Measurements from ENCODE around the gene BTAF1. TPM values are rescaled to one million over a fixed set of nuclear protein-coding genes. Genes with fewer than 3 reads are reported as not detected.

Gene BTAF1
- total RNA-seq, 1 experiment from 2014 or later, result 45.2 TPM

DNA sequence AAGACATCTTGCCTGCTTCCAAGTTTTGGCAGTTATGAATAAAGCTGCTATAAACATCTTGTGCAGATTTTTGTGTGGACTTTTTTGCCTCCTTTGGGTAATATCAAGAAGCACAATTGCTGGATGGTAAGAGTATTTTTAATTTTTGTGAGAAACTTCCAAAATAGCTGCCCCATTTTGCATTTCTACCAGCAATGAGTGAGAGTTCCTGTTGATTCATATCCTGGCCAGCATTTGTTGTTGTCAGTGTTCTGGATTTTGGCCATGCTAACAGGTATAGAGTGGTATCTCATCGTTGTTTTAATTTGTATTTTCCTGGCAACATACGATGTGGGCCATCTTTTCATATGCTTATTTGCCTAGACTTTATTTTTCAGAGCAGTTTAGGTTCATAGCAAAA lies 53.9 kb downstream of the BTAF1 start:
- H3K4me1 ChIP-seq (ENCODE audit: insufficient read depth, low read length), result no peaks in the 10 kb centered on the region
- H4K20me1 ChIP-seq (ENCODE audit: control insufficient read depth, insufficient read depth, insufficient read length), result no peaks in the 10 kb centered on the region
- no peak overlapping the region for H3K27ac ChIP-seq (ENCODE audit: insufficient read length, low read depth, low read length)
- no peaks in the 10 kb centered on the region; the same call in 1 of the 2 replicates for H3K27me3 ChIP-seq (ENCODE audit: insufficient read depth, low read length)
- H3K9ac ChIP-seq (ENCODE audit: extremely low read depth, insufficient read length, low read length), result no peak overlapping the region
- H3K56ac ChIP-seq (ENCODE audit: insufficient read length, low read depth, low read length), result no peak overlapping the region
- no peaks in the 10 kb centered on the region for H3K23me2 ChIP-seq (ENCODE audit: insufficient read length, low read depth, low read length, poor library complexity, severe bottlenecking)
- no peak overlapping the region for H2BK20ac ChIP-seq (ENCODE audit: low read depth, low read length, poor library complexity, severe bottlenecking)
- H2BK15ac ChIP-seq (ENCODE audit: low read depth, low read length), result no peak overlapping the region
- H2BK120ac ChIP-seq (ENCODE audit: low read depth, low read length, poor library complexity, severe bottlenecking), result no peak overlapping the region
- H4K8ac ChIP-seq (replicated peaks; ENCODE audit: insufficient read length, low read depth, low read length), result no peak overlapping the region
- no peaks in the 10 kb centered on the region for H3K9me3 Mint-ChIP-seq
- H3K4me1 Mint-ChIP-seq, result no peaks in the 10 kb centered on the region
- H3K23ac ChIP-seq (ENCODE audit: insufficient read length, low read depth, low read length), result no peak overlapping the region
- no peak overlapping the region for H3K4ac ChIP-seq (ENCODE audit: low read depth, low read length)
- no peaks in the 10 kb centered on the region for H3K27me3 Mint-ChIP-seq (ENCODE audit: low read depth)
- H3K4me3 Mint-ChIP-seq, result no peak overlapping the region
- H3T11ph ChIP-seq (ENCODE audit: low read length), result no peak overlapping the region
- DNase-seq, result no peak
- no peak overlapping the region for H3K27ac Mint-ChIP-seq
- no peak overlapping the region for H3K18ac ChIP-seq (ENCODE audit: insufficient read length, low read depth, low read length)
- H3K9me3 ChIP-seq (ENCODE audit: control insufficient read depth, low read depth, low read length), result no peaks in the 10 kb centered on the region
- H3K36me3 Mint-ChIP-seq (ENCODE audit: insufficient read depth in 1 of 3, low read depth in 3 of 3), result peaks cover 5 to 38% (median 17%) of the 10 kb centered on the region in 3 experiments; a peak in 6 of 7 replicates
- H4K5ac ChIP-seq (ENCODE audit: insufficient read length, low read depth, low read length), result no peak overlapping the region
- TF ChIP-seq, protein P1, sequence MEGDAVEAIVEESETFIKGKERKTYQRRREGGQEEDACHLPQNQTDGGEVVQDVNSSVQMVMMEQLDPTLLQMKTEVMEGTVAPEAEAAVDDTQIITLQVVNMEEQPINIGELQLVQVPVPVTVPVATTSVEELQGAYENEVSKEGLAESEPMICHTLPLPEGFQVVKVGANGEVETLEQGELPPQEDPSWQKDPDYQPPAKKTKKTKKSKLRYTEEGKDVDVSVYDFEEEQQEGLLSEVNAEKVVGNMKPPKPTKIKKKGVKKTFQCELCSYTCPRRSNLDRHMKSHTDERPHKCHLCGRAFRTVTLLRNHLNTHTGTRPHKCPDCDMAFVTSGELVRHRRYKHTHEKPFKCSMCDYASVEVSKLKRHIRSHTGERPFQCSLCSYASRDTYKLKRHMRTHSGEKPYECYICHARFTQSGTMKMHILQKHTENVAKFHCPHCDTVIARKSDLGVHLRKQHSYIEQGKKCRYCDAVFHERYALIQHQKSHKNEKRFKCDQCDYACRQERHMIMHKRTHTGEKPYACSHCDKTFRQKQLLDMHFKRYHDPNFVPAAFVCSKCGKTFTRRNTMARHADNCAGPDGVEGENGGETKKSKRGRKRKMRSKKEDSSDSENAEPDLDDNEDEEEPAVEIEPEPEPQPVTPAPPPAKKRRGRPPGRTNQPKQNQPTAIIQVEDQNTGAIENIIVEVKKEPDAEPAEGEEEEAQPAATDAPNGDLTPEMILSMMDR (conservative IDR thresholded peaks at IDR 0.05), result no peak
- no peak overlapping the region for H2BK12ac ChIP-seq (ENCODE audit: insufficient read length, low read depth, low read length)
- WGBS (ENCODE audit: extremely low coverage, insufficient read length, low lambda C conversion rate), result no CpG with 5 or more reads among the region's 2 CpGs
- no peaks in the 10 kb centered on the region for H3K79me2 ChIP-seq (ENCODE audit: insufficient read depth, low read length)
- H2BK5ac ChIP-seq (ENCODE audit: insufficient read length, low read length), result no peak overlapping the region
- H3K4me2 ChIP-seq (ENCODE audit: insufficient read depth, insufficient read length, low read length), result no peak overlapping the region
- no peak overlapping the region for H4K91ac ChIP-seq (ENCODE audit: insufficient read length, low read depth, low read length)
- H2AFZ ChIP-seq (ENCODE audit: low read length), result no peak overlapping the region
- no peak overlapping the region for H3K14ac ChIP-seq (ENCODE audit: insufficient read depth, low read length)
- H3K79me1 ChIP-seq (ENCODE audit: insufficient read depth, low read depth, low read length, poor library complexity, severe bottlenecking), result no peaks in the 10 kb centered on the region
- no peak overlapping the region for H2AK5ac ChIP-seq (ENCODE audit: insufficient read length, low read length)
